ENCODE results near the gene SMARCAL1. TPM values are rescaled to one million over a fixed set of nuclear protein-coding genes. Genes with fewer than 3 reads are reported as not detected.

The SMARCAL1 gene
- total and polyA plus RNA-seq, 3 donors from 2014 or later, result 27.3 to 50.2 (median 39.1) TPM

- no peaks in the 10 kb centered on the region for H3K9me3 ChIP-seq
- DNase-seq, result no peak
- H3K4me1 ChIP-seq, result no peaks in the 10 kb centered on the region
- WGBS, 2 donors, result 93 to 100% methylated on average over 2 of the region's 2 CpGs
- H3K27ac ChIP-seq, result no peak overlapping the region
- intact Hi-C loops (cut with DNase I; ENCODE audit: low total_unique reads), result no loop called here
- TF ChIP-seq, protein P1, sequence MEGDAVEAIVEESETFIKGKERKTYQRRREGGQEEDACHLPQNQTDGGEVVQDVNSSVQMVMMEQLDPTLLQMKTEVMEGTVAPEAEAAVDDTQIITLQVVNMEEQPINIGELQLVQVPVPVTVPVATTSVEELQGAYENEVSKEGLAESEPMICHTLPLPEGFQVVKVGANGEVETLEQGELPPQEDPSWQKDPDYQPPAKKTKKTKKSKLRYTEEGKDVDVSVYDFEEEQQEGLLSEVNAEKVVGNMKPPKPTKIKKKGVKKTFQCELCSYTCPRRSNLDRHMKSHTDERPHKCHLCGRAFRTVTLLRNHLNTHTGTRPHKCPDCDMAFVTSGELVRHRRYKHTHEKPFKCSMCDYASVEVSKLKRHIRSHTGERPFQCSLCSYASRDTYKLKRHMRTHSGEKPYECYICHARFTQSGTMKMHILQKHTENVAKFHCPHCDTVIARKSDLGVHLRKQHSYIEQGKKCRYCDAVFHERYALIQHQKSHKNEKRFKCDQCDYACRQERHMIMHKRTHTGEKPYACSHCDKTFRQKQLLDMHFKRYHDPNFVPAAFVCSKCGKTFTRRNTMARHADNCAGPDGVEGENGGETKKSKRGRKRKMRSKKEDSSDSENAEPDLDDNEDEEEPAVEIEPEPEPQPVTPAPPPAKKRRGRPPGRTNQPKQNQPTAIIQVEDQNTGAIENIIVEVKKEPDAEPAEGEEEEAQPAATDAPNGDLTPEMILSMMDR (IDR thresholded peaks at IDR 0.05), result no peak
- no peak for TF ChIP-seq POLR2A (IDR thresholded peaks at IDR 0.05)
- no peaks in the 10 kb centered on the region for H3K36me3 ChIP-seq (ENCODE audit: low read depth, missing control alignments)
- H3K4me3 ChIP-seq, result no peak overlapping the region
- H3K27me3 ChIP-seq, result no peaks in the 10 kb centered on the region
Measured at GRCh38 chr2:216423071-216423470, 10.8 kb downstream of the SMARCAL1 start.

GRCh38 chr2:216424274-216424673 lies 12.0 kb downstream of the SMARCAL1 start:
- intact Hi-C loops (cut with DNase I; ENCODE audit: low total_unique reads), result no loop called here
- no peak for DNase-seq
- Histone ChIP-seq H3K4me3 (no peak overlapping the region), H3K27ac (no peak overlapping the region), H3K9me3 (no peaks in the 10 kb centered on the region), H3K27me3 (no peaks in the 10 kb centered on the region), H3K4me1 (no peaks in the 10 kb centered on the region), H3K36me3 (ENCODE audit: low read depth, missing control alignments) (no peaks in the 10 kb centered on the region)
- WGBS, 2 donors, result 63 to 75% methylated on average over 1 of the region's 1 CpG
- TF ChIP-seq, protein P1 (IDR thresholded peaks at IDR 0.05), result no peak
- no peak for TF ChIP-seq POLR2A (IDR thresholded peaks at IDR 0.05)

GRCh38 chr2:216425008-216425787 lies 12.9 kb downstream of the SMARCAL1 start:
- DNase-seq, result no peak
- 95 to 98% methylated on average over 13 to 14 of the region's 14 CpGs for WGBS, 2 donors
- intact Hi-C loops (cut with DNase I; ENCODE audit: low total_unique reads), result no loop called here
- no peaks in the 10 kb centered on the region for H3K27me3 ChIP-seq
- no peak overlapping the region for H3K4me3 ChIP-seq
- H3K27ac ChIP-seq, result no peak overlapping the region
- no peaks in the 10 kb centered on the region for H3K36me3 ChIP-seq (ENCODE audit: low read depth, missing control alignments)
- no peaks in the 10 kb centered on the region for H3K4me1 ChIP-seq
- no peaks in the 10 kb centered on the region for H3K9me3 ChIP-seq
- TF ChIP-seq, protein P1 (IDR thresholded peaks at IDR 0.05), result no peak
- no peak for TF ChIP-seq POLR2A (IDR thresholded peaks at IDR 0.05)

DNA sequence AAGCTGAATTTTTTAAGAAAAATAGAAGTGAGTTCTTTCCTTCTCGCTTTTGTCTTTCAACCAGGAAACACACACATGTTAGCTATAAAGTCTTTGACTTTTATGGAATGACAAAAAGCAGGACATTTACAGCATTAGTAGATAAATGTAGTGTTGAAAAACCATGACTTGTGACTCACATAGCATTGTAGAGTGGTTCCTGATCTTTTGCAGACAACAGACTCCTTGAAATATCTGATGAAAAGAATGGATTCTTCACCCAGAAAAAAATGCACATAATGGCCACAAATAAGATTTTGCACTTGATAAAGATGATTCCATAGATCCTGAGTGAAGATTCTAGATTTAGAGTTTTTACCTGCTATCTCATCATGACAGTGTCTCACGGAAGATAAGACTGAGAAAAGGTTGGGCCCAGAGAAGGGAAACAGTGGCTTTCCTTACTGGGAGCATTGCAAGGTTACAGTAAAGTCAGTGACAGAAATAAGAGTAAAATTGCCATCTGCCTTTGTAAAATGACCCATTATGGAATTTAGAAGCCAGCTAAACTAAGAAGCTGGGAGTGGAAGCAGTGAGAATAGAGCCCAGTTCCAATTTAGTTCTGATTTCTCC lies 14.0 kb downstream of the SMARCAL1 start:
- TF ChIP-seq, protein P1 (IDR thresholded peaks at IDR 0.05), result no peak
- no peak for TF ChIP-seq POLR2A (IDR thresholded peaks at IDR 0.05)
- no peaks in the 10 kb centered on the region for H3K36me3 ChIP-seq (ENCODE audit: low read depth, missing control alignments)
- WGBS, 2 donors, result 98 to 100% methylated on average over 2 of the region's 2 CpGs
- intact Hi-C loops (cut with DNase I; ENCODE audit: low total_unique reads), result no loop called here
- DNase-seq, result no peak
- no peak overlapping the region for H3K27ac ChIP-seq
- H3K4me1 ChIP-seq, result no peaks in the 10 kb centered on the region
- H3K9me3 ChIP-seq, result no peaks in the 10 kb centered on the region
- H3K4me3 ChIP-seq, result no peak overlapping the region
- no peaks in the 10 kb centered on the region for H3K27me3 ChIP-seq
